ENCODE results near the gene FOXD2. TPM values are rescaled to one million over a fixed set of nuclear protein-coding genes. Genes with fewer than 3 reads are reported as not detected.

FOXD2 gene
- total and polyA plus RNA-seq, 4 donors: 0.38 to 4.2 (median 2.1) TPM

- no peak for DNase-seq
- Histone ChIP-seq H3K27me3 (ENCODE audit: control insufficient read depth in 1 of 2, insufficient read depth in 2 of 2, low read length in 1 of 2) (no peaks in the 10 kb centered on the region), H3K4me1 (ENCODE audit: control insufficient read depth in 1 of 2, insufficient read depth in 2 of 2, low read length in 2 of 2) (no peaks in the 10 kb centered on the region), H3K36me3 (ENCODE audit: control insufficient read depth in 1 of 2, insufficient read depth in 2 of 2, low read length in 1 of 2) (no peaks in the 10 kb centered on the region), H3K27ac (ENCODE audit: low read depth in 1 of 2, low read length in 2 of 2) (no peak overlapping the region), H3K4me3 (ENCODE audit: low read length in 2 of 2) (no peak overlapping the region), H3K9me3 (ENCODE audit: control insufficient read depth, low read length) (no peaks in the 10 kb centered on the region)
- no peak for ATAC-seq (ENCODE audit: low FRiP score)
- intact Hi-C loops (cut with DNase I): no loop called here
- 98 to 99% methylated on average over 4 of the region's 4 CpGs for WGBS, 2 donors
These were observed 38.0 kb upstream of the FOXD2 start for GRCh38 chr1:47399846-47400155.

GRCh38 chr1:47401761-47402160, 36.1 kb upstream of the FOXD2 start:
- whole genome bisulfite sequencing, 2 donors: 80 to 83% methylated on average over 4 of the region's 4 CpGs
- intact Hi-C loops (cut with DNase I): no loop called here
- ATAC-seq (ENCODE audit: low FRiP score) (no peak), DNase-seq (no peak)
- Histone ChIP-seq H3K4me1 (ENCODE audit: control insufficient read depth in 1 of 2, insufficient read depth in 2 of 2, low read length in 2 of 2) (no peaks in the 10 kb centered on the region), H3K36me3 (ENCODE audit: control insufficient read depth in 1 of 2, insufficient read depth in 2 of 2, low read length in 1 of 2) (no peaks in the 10 kb centered on the region), H3K27me3 (ENCODE audit: control insufficient read depth in 1 of 2, insufficient read depth in 2 of 2, low read length in 1 of 2) (no peaks in the 10 kb centered on the region), H3K4me3 (ENCODE audit: low read length in 2 of 2) (no peak overlapping the region), H3K27ac (ENCODE audit: low read depth in 1 of 2, low read length in 2 of 2) (no peak overlapping the region), H3K9me3 (ENCODE audit: control insufficient read depth, low read length) (no peaks in the 10 kb centered on the region)

- WGBS, 2 donors: 95 to 96% methylated on average over 4 of the region's 4 CpGs
- intact Hi-C loops (cut with DNase I): no loop called here
- Histone ChIP-seq H3K4me1 (ENCODE audit: control insufficient read depth in 1 of 2, insufficient read depth in 2 of 2, low read length in 2 of 2) (no peaks in the 10 kb centered on the region), H3K9me3 (ENCODE audit: control insufficient read depth, low read length) (no peaks in the 10 kb centered on the region), H3K27me3 (ENCODE audit: control insufficient read depth in 1 of 2, insufficient read depth in 2 of 2, low read length in 1 of 2) (no peaks in the 10 kb centered on the region), H3K4me3 (ENCODE audit: low read length in 2 of 2) (no peak overlapping the region), H3K36me3 (ENCODE audit: control insufficient read depth in 1 of 2, insufficient read depth in 2 of 2, low read length in 1 of 2) (no peaks in the 10 kb centered on the region), H3K27ac (ENCODE audit: low read depth in 1 of 2, low read length in 2 of 2) (no peak overlapping the region)
- DNase-seq (no peak), ATAC-seq (ENCODE audit: low FRiP score) (no peak)
These were observed 35.3 kb upstream of the FOXD2 start for GRCh38 chr1:47402591-47402990.

GRCh38 chr1:47403321-47403910, 34.4 kb upstream of the FOXD2 start:
- Histone ChIP-seq H3K36me3 (ENCODE audit: control insufficient read depth in 1 of 2, insufficient read depth in 2 of 2, low read length in 1 of 2) (no peaks in the 10 kb centered on the region), H3K9me3 (ENCODE audit: control insufficient read depth, low read length) (no peaks in the 10 kb centered on the region), H3K27me3 (ENCODE audit: control insufficient read depth in 1 of 2, insufficient read depth in 2 of 2, low read length in 1 of 2) (no peaks in the 10 kb centered on the region), H3K4me3 (ENCODE audit: low read length in 2 of 2) (no peak overlapping the region), H3K27ac (ENCODE audit: low read depth in 1 of 2, low read length in 2 of 2) (no peak overlapping the region), H3K4me1 (ENCODE audit: control insufficient read depth in 1 of 2, insufficient read depth in 2 of 2, low read length in 2 of 2) (no peaks in the 10 kb centered on the region)
- no peak for DNase-seq
- WGBS, 2 donors: 84 to 88% methylated on average over 4 of the region's 4 CpGs
- no peak for ATAC-seq (ENCODE audit: low FRiP score)
- intact Hi-C loops (cut with DNase I): no loop called here

- intact Hi-C loops (cut with DNase I): no loop called here
- Histone ChIP-seq H3K27ac (ENCODE audit: low read depth in 1 of 2, low read length in 2 of 2) (no peak overlapping the region), H3K4me3 (ENCODE audit: low read length in 2 of 2) (no peak overlapping the region), H3K9me3 (ENCODE audit: control insufficient read depth, low read length) (no peaks in the 10 kb centered on the region), H3K27me3 (ENCODE audit: control insufficient read depth in 1 of 2, insufficient read depth in 2 of 2, low read length in 1 of 2) (no peaks in the 10 kb centered on the region), H3K36me3 (ENCODE audit: control insufficient read depth in 1 of 2, insufficient read depth in 2 of 2, low read length in 1 of 2) (no peaks in the 10 kb centered on the region), H3K4me1 (ENCODE audit: control insufficient read depth in 1 of 2, insufficient read depth in 2 of 2, low read length in 2 of 2) (no peaks in the 10 kb centered on the region)
- 85 to 91% methylated on average over 5 of the region's 5 CpGs for WGBS, 2 donors
- ATAC-seq (ENCODE audit: low FRiP score): no peak
- no peak for DNase-seq
These were observed 32.1 kb upstream of the FOXD2 start for GRCh38 chr1:47405697-47406096.

GRCh38 chr1:47406966-47407365, 30.9 kb upstream of the FOXD2 start:
- no peak for DNase-seq
- WGBS, 2 donors: 88% methylated on average over 5 of the region's 5 CpGs
- H3K36me3 ChIP-seq (ENCODE audit: control insufficient read depth in 1 of 2, insufficient read depth in 2 of 2, low read length in 1 of 2): no peaks in the 10 kb centered on the region
- ATAC-seq (ENCODE audit: low FRiP score): no peak
- intact Hi-C loops (cut with DNase I): no loop called here
- no peaks in the 10 kb centered on the region for H3K4me1 ChIP-seq (ENCODE audit: control insufficient read depth in 1 of 2, insufficient read depth in 2 of 2, low read length in 2 of 2)
- H3K9me3 ChIP-seq (ENCODE audit: control insufficient read depth, low read length): no peaks in the 10 kb centered on the region
- H3K27me3 ChIP-seq (ENCODE audit: control insufficient read depth in 1 of 2, insufficient read depth in 2 of 2, low read length in 1 of 2): no peaks in the 10 kb centered on the region
- H3K27ac ChIP-seq (ENCODE audit: low read depth in 1 of 2, low read length in 2 of 2): no peak overlapping the region
- no peak overlapping the region for H3K4me3 ChIP-seq (ENCODE audit: low read length in 2 of 2)

GRCh38 chr1:47407481-47407880, 30.4 kb upstream of the FOXD2 start:
- intact Hi-C loops (cut with DNase I): no loop called here
- H3K27ac ChIP-seq (ENCODE audit: low read depth in 1 of 2, low read length in 2 of 2): no peak overlapping the region
- H3K36me3 ChIP-seq (ENCODE audit: control insufficient read depth in 1 of 2, insufficient read depth in 2 of 2, low read length in 1 of 2): no peaks in the 10 kb centered on the region
- DNase-seq (no peak), ATAC-seq (ENCODE audit: low FRiP score) (no peak)
- H3K27me3 ChIP-seq (ENCODE audit: control insufficient read depth in 1 of 2, insufficient read depth in 2 of 2, low read length in 1 of 2): no peaks in the 10 kb centered on the region
- no peaks in the 10 kb centered on the region for H3K4me1 ChIP-seq (ENCODE audit: control insufficient read depth in 1 of 2, insufficient read depth in 2 of 2, low read length in 2 of 2)
- no peaks in the 10 kb centered on the region for H3K9me3 ChIP-seq (ENCODE audit: control insufficient read depth, low read length)
- no peak overlapping the region for H3K4me3 ChIP-seq (ENCODE audit: low read length in 2 of 2)
- 83 to 88% methylated on average over 3 of the region's 3 CpGs for WGBS, 2 donors

- intact Hi-C loops (cut with DNase I): no loop called here
- DNase-seq: no peak
- H3K4me1 ChIP-seq (ENCODE audit: control insufficient read depth in 1 of 2, insufficient read depth in 2 of 2, low read length in 2 of 2): no peaks in the 10 kb centered on the region
- H3K27me3 ChIP-seq (ENCODE audit: control insufficient read depth in 1 of 2, insufficient read depth in 2 of 2, low read length in 1 of 2): no peaks in the 10 kb centered on the region
- no peak for ATAC-seq (ENCODE audit: low FRiP score)
- H3K9me3 ChIP-seq (ENCODE audit: control insufficient read depth, low read length): no peaks in the 10 kb centered on the region
- no peaks in the 10 kb centered on the region for H3K36me3 ChIP-seq (ENCODE audit: control insufficient read depth in 1 of 2, insufficient read depth in 2 of 2, low read length in 1 of 2)
- H3K4me3 ChIP-seq (ENCODE audit: low read length in 2 of 2): no peak overlapping the region
- no peak overlapping the region for H3K27ac ChIP-seq (ENCODE audit: low read depth in 1 of 2, low read length in 2 of 2)
- WGBS, 2 donors: 69 to 75% methylated on average over 12 of the region's 12 CpGs
These were observed 28.4 kb upstream of the FOXD2 start for GRCh38 chr1:47409311-47410067.

- no peak overlapping the region for H3K4me3 ChIP-seq (ENCODE audit: low read length in 2 of 2)
- WGBS, 2 donors: 73 to 76% methylated on average over 3 of the region's 3 CpGs
- DNase-seq (no peak), ATAC-seq (ENCODE audit: low FRiP score) (no peak)
- no peak overlapping the region for H3K27ac ChIP-seq (ENCODE audit: low read depth in 1 of 2, low read length in 2 of 2)
- intact Hi-C loops (cut with DNase I): no loop called here
- H3K36me3 ChIP-seq (ENCODE audit: control insufficient read depth in 1 of 2, insufficient read depth in 2 of 2, low read length in 1 of 2): no peaks in the 10 kb centered on the region
- no peaks in the 10 kb centered on the region for H3K9me3 ChIP-seq (ENCODE audit: control insufficient read depth, low read length)
- no peaks in the 10 kb centered on the region for H3K4me1 ChIP-seq (ENCODE audit: control insufficient read depth in 1 of 2, insufficient read depth in 2 of 2, low read length in 2 of 2)
- no peaks in the 10 kb centered on the region for H3K27me3 ChIP-seq (ENCODE audit: control insufficient read depth in 1 of 2, insufficient read depth in 2 of 2, low read length in 1 of 2)
These were observed 27.8 kb upstream of the FOXD2 start for GRCh38 chr1:47410068-47410455.
